Measurements from ENCODE around the gene CFD.

- TF ChIP-seq POLR2A (IDR thresholded peaks at IDR 0.05; ENCODE audit: low read depth, low read length) (no peak), POLR2AphosphoS5 (IDR thresholded peaks at IDR 0.05; ENCODE audit: low read depth, low read length) (no peak)
Observed at GRCh38 chr19:835210-835810, 24.2 kb upstream of the CFD start.
